NCI-H146 treated with DMSO at 0.1 percent for 48 hours (cell line): ENCODE measurements around the gene BCAR3.
"Not testable (repeated sequence)": the region's sequence is repeated elsewhere in the genome, so short reads cannot be mapped to it uniquely, and the experiment has no call there.

Source experiments
- DNase-seq: peaks from one replicate; lab custom pipeline; 2025; ENCODE audit not compliant: unreplicated experiment; lab: John Stamatoyannopoulos, UW

Gene BCAR3

DNA sequence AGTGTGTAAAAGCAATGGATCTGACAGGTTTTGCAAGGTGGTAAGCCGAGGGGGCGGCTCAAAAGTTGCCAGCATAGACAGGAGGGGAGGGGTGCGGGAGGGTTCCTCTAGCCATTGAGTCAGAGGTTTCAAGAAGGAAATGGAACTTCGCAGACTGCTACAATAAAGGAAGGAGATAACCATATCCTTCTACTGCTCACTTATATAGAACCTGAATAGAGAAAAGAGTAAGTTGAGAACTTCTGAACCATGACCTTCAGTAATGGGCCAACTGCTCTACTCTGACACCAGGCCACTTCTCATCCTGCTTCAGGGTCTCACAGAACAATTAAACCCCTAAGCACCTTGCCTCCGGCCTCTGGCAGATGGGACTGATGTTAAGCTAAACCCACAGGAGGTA is 26.3 kb upstream of the BCAR3 start:
- DNase-seq, result no peak

DNA sequence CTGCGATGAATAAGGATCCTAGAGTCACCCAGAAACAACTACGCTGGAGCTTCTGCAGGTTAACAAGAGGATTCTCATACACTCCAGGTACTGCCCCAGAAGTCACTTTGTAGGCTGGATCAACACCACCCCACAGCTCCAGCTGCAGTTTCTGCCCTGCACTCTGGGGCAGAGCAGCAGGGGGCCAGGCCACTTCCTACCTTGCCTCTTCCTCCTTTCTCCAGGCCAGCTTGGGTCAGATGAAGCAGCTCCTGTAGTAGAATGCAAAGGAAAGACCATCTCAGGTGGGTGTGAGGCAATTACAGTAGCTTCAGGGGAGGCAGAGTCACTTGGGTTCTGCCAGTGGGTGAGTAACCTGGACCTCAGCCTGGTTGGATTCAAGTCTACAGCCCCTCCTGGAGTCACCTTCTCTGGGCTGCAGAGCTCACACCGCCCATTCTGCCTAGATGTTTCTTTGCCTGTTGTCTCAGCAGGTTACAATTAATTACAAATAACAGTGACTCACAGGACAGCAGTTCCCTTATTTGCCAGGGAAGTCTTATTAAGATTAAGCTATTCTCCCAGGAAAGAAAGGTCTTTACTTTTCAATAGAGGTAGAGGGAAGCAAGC is 24.4 kb upstream of the BCAR3 start:
- no peak for DNase-seq

DNA sequence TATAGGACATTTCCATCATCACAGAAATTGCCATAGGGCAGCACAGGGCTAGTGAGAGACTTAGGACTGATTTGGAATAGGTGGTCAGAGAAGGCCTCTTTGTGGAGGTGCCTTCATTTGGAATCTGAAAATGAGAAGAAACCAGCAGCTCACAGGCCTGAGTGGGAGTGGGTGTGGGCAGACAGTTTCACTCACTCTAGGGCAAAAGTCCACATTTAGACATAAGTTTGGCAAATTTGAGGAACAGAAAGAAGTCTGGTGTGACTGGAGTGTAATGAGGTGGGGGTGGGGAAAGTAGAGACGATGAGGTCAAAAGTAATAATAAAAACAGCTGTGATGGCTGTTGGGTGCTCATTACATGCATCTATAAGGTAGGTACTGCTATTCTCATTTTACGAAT is 22.4 kb upstream of the BCAR3 start:
- no peak for DNase-seq

DNA sequence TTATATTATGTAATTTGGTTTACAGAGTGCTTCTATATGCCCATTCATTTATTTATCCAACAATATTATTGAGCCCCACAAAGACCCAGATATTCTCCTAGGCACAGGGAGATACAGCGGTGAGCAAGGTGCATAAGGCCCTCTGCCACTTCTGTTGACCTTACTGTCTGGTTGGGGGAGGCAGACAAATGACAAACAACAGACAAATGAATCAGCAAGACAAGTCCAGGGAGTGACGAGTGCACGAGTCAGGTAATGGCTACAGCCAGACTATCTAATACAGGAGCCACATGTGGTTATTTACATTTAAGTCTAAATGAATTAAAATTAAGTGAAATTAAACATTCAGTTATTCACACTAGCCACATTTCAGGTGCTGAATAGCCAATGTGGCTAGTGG is 22.0 kb upstream of the BCAR3 start:
- no peak for DNase-seq

DNA sequence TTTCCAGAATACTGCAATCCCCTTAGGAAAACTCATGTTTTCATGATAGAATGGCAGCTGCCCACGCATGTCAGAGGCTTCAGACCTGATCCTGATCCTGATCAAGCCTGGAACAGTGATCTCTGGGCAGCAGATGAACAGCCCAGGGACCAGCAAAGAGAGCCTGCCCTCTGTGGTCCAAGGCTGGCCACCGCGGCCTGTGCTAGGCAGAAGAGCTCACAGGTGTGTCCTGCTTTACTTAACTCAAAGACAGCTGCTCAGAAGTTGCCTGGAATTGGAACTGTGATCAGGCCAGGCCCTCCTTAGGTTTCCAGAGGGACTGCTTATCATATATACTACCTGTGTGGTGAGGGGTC is 21.2 kb upstream of the BCAR3 start:
- DNase-seq, result no peak

DNA sequence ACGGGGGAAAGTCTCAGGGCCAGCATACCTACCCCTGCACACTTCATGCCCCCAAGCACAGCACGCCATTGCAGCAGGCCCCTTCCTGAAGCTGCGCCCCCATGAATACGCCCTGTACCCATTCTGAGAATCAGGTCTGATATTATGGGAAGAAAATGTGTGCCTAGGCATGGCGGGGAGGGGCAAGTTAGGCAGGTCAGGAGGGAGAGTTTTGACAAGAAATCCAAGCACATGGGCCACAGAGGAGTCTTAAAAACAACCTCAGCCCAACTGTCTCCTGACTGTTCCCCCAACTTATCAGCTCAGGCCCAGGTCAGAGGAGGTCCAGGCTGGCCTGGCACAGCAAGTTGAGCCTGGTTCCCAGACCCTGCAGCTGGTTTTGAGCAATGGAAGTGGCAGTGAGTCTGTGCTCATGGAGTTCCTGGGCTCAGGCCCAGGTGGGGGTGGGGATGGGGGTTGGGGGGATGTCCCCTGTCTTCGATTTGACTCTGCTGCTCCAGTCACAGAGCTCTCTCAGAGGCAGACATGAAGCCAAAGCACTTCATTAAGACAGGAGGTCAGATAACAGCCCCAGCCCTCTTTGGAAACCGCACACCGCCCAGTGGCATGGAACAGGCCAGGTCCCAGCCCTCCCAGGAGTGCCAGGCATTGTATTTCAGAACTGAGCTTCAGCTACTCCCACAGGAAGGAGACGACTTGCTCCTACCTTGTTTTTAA is 20.6 kb upstream of the BCAR3 start:
- no peak for DNase-seq

DNA sequence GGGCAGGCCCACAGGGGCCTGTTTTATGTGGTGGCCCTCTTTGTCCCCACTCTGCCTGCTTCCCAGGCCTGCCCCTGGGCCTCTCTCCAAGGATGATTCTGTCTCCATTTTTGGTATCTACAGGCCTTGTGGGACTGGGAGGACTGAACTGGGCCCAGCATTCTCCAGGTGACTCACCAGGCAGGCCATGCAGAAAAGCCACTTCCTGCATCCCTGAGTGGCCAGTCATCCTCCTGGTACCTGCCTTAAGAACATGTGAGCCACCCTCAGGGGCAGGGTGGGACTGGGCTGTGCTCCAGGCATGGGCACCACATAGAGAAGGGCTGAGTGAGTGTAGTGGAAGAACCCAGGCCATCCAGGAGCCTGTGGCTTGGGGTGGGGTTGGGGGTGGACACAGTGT is 20.0 kb upstream of the BCAR3 start:
- DNase-seq, result no peak

DNA sequence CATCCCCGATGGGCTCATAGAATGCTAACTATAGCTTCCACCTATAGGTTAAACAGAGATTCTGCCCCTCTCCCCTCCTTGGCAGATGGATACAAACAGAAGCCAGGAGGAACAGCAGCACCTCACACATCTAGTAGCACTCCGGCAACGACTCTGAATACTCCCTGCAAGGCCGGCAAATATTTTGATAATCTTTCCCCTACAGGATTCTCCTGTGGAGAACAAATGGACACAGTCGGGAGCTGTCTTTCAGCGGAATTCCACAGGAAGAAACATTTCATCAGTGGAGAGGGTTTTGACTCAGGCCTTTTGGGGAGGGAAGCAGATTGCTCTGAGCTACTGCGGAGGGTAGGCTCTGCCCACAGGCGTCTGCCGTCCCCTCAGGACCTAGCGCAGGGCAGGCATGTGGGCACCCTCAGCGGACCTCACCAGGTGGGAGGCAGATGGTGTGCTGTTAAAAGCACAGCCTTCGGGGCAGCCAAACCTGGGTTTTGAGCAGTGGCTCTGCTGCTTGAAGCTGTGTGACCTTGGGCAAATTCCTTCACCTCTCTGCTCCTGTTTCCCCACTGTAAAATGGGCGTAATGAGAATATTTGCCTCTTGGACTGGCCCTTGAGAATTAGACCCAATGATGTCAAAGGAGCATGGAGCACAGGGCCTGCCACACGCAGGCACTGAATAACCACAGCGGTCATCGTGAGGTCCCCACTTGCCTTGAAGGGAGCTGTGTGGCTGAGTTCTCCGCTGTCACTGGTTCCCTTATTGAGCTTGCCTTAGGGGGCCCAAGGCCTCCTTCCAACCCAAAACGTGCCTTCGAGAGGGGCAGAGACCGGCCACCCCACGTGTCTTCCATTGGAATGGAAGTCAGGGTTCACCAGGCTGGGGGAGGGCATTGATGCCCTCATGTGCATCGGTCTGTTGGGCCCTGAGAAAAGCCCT is 19.2 kb upstream of the BCAR3 start:
- DNase-seq, result peak; percentile 31

DNA sequence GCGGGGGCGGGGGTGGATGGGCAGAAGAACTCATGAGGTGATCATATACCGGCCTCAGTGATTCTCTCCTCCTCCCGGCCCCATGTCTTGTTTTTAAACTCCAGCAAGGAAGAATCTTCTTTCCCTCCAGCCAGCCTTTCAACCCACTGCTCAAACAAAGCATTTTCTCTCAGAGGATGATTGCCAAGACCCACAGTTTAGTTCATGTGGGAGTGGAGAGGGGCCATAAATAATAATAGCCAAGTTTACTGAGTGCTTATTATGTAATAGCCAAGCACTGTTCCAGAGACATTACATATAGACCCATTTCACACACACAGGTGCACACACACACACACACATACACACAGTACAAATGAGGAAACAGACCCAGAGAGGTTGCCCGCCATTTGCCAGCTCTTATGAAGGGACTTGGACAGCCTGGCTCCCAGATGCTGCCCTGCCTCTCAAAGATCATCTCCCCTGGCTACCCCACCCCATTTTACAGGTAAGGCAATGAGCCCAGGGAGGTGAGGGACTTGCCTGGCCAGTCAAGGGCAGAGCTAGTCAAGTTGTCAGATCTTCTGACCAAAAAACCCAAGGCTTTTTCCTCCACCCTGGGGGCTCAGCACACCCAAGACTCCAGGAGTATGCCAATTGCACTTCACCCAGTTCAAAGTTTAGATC is 18.0 kb upstream of the BCAR3 start:
- DNase-seq, result no peak

DNA sequence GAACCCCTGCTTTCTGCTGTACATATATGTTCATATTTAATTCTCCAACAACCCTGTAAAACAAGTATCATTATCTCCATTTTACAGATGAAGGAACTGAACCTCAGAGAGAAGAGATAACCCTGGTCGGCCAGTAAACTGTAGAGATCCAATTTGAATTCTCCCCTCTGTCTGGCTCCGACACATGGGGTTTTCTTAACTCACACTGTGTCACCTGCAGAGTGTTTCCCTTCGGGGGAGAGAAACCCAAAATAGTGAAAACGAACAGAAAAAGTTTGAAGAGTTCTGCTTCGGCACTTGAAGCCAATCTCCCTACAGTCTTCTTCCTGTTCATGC is 17.4 kb upstream of the BCAR3 start:
- DNase-seq, result no peak

DNA sequence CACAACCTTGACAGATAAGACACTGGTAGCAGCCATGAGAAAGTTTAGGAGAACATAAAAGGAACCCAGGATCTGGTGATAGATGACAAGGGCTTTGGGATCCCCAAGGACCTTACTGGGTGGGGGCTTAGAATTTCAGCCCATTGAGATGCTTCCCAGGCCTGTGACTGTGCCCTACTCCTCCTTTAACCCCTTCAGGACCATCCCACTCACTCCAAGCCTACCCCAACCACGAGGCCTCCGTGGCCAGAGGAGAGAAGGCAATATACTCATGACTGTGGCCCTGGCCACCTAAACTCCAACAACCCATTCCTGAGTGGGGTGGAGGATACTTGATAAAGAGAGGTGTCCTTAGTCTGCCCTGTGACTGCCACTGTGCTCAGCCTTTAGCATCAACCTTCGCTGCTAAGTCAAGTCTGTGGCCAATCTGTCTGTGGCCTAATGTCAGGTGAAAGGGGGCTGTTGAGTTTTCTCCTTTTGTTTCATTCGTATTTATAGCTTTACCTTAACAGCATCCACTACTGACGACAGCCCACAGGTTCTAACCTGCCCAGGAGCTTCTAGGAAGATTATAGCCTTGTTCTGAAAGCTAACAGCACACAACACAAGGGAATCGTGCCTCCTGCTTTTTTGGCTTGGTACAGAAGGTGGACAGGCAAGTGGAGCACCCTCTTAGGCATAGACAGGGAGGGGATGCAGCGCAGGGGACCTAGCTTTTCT is 16.9 kb upstream of the BCAR3 start:
- no peak for DNase-seq

DNA sequence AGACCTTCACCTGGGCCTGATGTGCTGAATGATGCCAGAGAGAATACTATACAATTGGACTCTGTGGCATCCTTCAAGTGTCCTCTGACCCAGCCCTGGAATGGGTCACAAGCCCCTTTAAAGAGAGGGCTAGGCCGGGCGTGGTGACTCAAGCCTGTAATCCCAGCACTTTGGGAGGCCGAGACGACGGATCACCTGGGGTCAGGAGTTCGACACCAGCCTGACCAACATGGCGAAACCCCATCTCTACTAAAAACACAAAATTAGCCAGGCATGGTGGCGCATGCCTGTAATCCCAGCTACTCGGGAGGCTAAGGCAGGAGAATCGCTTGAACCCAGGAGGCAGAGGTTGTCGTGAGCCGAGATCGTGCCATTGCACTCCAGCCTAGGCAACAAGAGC is 15.9 kb upstream of the BCAR3 start:
- DNase-seq, result not testable (repeated sequence)

DNA sequence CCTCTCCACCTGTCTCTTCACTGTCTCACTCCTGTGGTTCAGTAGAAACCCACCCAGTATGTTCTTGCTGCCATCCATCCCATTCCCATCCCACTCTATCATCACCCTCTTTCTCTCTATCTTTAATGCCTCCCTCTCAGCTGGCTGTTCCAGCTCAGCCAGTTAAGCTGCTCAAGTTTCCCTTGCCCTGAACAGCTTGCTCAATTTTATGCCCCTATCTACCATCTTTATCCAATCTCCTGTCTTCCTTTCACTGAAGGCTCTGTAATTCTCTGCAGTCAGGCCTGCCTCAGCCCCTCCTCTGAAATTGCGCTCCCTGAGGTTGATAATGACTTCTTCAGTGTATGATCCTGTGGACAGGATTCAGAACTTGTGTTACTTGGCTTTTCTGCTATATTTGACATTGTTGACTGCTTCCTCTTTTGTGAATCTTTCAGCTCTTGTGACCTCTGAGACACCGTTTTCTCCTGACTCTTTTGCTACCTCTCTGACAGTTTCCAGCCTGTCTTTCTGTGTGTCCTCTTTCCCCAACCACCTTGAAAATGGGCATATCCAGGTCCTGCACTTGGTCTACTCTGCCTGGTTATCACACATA is 13.9 kb upstream of the BCAR3 start:
- DNase-seq, result no peak

DNA sequence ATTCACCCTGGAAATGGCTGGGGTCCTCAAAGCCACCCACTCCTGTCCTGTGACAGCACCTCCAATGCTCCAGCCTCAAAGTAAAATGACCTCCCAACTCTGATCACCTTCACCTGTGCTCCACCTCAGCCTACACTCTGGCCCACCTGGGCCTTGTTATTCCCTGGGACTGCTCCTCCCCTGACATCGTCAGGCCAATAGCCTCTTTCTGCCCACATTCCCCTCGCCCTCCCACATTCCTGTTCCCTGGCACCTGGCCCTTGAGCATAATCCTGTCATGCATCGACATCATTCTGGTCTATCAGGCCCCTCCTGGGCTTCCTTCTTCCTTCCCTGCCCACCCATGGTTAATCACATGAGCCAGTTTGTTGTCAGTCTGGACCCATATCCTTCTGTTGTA is 13.2 kb upstream of the BCAR3 start:
- no peak for DNase-seq

DNA sequence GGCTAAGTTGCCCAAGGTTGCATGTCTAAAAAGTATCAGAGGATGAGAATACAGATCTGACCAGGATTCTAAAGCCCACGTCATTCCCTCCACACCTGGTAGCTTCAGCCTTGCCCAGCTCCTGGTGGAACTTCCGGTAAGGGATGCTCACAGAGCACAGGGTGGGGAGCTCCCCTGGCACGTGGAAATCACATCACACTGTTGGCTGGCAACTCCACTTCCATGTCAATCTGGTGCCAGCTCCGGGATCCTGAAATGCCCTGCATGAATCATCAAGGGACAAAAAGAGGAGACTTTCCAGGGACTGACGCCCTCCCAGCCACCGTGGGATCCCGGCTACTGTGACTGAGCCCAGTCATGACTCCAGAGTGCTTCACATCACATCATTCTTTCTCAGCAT is 12.4 kb upstream of the BCAR3 start:
- no peak for DNase-seq

DNA sequence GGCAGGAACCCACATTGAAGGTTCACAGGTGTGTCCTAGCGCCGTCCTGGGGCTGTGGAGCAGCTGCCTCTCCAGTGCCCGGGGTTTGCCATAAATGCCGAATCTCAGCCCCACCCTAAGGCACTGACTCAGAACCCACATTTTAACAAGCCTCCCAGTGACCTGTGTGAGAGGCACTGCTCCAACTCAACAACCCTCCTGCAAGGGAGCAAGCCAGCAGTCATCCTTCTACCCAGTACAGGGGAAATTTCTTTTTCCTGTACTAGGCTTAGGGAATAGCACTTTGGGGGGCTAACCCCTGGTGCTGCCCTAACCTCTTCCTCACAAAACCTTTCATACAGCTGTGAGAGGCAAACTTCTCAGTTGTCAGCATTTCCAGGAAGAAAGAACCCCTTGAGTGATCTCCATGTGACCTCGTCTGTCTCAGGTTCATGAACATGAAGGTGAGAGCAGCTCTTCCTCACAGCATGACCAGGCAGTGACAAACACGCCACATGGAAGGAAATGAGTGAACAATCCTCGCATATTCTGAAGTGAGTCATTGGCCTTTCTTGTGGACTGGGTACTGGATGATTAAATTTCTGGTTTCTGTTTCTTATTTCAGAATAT is 11.4 kb upstream of the BCAR3 start:
- no peak for DNase-seq

DNA sequence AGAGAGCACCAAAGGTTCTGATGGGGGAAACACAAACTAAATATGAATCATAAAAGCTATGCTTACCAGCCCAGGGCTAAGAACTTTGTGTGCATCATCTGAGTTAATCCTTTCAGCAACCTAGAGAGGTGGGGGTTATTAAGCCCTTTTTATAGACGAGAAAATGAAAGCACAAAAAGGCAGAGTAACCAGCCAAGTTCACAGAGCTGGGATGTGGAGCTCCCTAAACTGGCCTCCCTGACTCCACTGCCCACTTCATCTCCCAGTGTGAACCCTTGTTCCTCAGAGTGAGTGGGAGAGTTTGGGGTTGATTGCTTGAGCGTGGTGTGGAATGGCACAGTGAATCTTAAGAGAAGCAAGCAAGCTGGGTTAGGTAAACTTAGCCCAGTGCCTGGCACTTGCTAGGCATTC is 10.8 kb upstream of the BCAR3 start:
- DNase-seq, result no peak

DNA sequence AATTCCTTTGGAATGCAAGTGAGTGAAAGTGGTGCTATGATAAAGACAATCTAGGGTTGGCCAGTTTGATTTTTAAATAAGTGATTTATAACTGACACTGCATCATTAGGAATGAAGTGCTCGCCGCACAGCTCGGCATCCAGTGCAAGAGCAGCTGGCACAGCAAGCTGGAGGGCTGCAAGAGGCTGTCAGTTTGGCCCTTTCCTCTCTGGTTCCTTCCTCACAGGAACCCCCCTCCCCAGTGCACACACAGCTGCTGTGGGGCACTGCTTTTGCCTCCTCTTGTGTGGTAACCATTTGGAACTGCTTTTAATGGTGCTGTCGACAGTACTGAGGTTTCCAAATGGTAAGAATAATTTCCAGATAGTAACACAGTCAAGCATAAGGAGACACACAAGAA is 10.4 kb upstream of the BCAR3 start:
- DNase-seq, result no peak

DNA sequence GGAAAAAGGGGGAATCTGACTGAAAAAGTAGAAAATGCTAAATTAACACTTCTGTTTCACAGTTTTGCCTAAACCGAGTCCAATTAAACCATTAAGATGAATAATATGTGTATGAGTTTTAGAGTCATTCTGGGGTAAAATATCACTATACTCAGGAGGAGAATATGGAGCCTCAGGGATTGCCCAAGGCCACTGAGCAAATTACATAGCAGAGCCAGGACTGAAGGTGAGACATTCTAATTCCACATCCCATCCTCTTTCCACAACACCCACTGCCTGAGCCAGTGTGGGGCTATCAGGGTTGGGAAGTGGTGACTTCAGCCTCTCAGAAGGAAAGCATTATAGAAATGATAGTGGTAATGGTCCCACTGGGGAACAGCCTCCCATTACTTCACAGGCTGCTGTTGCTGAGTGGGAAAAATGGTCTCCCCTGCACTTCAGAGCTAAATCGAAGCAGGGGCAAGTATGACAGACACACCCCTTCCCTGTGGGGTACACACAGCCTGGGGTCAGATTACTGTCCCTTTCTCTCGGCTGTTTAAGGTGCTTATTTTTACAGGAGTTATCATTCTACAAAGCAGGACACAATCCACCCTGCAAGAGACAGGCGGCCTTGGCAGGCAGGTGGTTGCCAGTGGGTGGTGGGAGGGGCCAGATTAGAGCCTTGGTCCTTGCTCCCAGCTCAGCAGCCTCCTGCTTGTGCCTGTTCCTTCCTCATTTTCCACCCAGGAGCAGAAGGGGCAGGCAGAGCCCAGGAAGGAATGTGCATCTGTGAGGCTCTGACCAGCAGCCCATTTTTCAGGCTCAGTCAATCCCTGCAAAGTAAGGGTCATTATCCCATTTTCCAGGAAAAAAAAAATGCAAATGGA is 9.5 kb upstream of the BCAR3 start:
- DNase-seq, result no peak
